ENCODE measurements around the gene IQSEC3.

The IQSEC3 gene

GRCh38 chr12:84056-84455 is 17.5 kb downstream of the IQSEC3 start:
- no peak for FAIRE-seq

DNA sequence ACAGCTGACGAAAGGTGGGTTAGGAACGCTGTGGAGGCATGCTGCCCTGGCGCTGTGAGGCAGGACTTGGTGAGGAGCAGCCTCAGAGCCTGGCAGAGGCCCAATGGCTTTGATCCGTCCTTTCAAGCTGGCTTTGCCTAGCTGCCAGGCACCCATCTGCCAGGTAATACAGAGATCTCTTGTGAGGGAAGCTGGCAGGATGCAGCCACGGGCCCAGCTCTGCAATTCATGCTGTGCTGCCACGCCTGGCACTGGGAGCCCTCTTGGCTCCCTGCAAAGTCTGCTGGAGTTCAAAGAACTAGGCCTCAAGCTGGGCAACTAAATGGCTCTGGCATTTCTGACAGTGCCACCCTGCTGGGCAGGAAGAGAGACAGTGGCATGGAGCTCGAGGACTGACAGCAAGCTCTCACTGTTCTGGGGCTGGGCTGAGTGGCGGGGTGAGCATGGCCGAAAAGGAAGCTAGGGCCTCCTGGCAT is 18.7 kb downstream of the IQSEC3 start:
- no peak for FAIRE-seq

DNA sequence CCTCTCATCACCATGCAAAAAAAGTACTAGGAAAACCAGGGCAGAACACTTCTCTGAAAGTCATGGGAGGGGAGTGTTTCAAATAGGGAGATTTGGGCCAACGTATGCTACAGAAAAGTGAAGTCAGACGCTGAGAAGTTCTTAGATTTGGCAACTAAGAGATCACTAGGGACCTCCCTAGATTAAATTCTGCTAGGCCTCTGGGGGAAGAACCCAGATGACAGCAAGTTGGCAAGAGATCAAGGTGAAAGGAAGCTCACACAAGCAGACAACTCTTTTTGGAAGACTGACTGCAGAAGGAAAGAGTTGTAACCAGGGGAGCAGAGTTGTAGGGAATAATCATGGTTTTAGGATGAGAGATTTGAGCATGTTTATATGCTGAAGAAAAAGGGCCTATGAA is 20.7 kb downstream of the IQSEC3 start:
- FAIRE-seq = no peak

DNA sequence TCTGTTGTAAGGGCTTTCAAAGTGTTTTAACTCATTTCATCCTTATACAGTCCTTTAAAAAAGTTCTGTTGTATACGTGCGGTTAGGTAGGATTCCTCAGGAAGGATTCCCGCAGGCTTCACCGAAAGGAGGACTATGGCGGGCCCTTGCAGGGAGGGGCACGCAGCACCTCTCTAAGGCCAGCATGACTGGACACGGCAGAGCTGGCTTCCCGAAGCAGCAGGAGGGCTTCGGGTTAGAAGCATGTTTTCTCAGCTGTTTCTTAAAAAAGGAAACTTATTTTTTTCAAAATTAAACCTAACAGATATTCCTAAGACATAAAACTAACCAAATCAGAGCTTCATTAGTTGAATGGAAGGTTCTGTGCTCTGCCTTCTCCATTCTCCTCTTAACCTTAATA is 21.3 kb downstream of the IQSEC3 start:
- no peak for FAIRE-seq

DNA sequence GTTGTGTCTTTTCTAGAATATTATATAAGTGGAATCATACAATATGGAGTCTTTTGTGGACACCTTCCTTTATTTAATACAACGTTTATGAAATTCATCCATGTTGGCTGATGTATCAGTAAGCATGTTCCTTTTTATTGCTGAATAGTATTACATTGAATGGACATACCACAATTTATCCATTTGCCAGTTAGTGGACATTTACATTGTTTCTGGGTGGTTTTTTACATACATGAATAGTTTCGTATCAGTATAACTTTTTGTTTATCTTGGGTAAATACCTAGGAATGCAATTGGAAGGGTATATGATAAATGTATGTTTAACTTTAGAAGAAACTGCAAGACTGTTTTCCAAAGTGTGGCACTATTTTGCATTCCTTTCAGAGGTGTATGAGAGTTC is 23.1 kb downstream of the IQSEC3 start:
- FAIRE-seq = no peak

GRCh38 chr12:91213-91612 is 24.6 kb downstream of the IQSEC3 start:
- FAIRE-seq = no peak

DNA sequence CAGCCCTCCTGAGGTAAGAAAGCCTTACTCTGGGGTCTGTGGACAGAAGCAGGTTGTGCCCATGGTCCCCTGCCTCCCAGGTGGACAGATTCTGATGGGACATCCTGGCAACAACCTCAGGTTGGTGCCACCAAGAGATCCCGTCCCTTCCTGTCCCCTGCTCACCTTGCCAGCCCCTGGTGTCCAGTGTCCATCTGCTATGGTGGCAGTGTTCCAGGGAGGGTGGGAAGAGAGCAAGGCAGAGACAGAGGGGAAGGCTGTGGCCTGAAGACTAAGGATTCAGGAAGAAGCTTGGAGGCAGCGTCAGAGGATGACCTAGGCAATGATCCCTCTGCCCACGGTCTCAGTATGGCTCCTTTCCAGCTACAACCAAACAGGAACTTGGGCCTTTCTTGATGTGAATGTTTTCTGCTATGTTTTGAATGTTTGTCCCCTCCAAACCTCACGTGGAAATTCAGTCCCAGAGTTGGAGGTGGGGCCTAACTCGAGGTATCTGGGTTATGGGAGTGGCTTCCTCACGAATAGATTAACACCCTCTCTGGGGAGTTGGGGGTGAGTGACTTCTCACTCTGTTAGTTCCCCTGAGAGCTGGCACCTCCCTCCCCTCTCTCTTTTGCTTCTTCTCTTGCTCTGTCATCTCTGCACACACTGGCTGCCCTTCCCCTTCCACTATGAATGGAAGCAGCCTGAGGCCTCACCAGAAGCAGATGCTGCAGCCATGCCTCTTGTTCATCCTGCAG is 26.9 kb downstream of the IQSEC3 start:
- FAIRE-seq = no peak

DNA sequence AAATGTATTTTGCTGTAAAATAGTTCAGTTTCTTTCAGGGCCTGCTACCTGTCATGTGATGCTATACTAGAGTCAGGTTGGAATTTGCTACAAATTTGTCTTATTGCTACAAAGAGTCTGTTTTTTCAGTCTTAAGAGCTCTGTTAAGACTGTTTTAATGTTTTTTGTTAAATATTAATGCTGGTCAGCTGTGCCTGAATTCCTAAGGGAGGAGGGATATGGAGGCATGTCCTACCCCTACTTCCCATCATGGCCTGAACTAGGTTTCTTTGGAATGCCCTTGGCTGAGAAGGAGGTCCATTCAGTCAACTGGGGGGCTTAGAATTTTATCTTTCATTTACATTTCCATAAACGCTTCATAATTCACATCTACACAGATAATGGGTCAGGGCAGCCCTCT is 30.0 kb downstream of the IQSEC3 start:
- FAIRE-seq = no peak

- FAIRE-seq = no peak
These were observed 32.4 kb downstream of the IQSEC3 start for GRCh38 chr12:98924-99352.

- no peak for FAIRE-seq
These were observed 33.0 kb downstream of the IQSEC3 start for GRCh38 chr12:99605-100004.

- no peak for FAIRE-seq
These were observed 35.7 kb downstream of the IQSEC3 start for GRCh38 chr12:101969-102878.

GRCh38 chr12:102879-103168 is 36.3 kb downstream of the IQSEC3 start:
- no peak for FAIRE-seq

- no peak for FAIRE-seq
These were observed 36.8 kb downstream of the IQSEC3 start for GRCh38 chr12:103169-103981.

DNA sequence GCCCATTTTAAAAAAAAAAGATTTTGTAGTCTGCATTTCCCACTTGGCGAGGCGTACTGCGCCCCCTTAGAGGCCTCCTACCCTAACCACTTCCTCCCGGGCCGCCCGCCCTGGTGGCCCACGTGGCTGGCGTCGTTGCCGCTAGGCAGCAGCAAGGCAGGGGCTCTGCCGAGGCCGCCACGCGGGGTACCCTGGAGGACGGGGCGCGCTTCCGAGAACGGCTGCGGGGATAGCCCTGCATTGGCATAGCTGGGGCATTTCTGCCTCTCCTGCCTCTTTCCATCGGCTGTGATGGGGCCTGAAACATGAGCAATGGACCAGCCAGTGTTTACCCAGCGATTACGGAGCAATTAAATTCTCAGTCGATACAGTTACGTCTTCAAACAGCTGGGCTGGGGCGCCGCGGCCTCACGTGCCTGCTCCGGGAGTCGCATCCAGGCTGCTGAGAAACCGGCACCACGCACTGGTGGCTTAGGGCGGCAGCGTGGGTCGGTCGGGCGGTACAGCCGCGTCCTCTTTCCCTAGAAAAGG is 38.0 kb downstream of the IQSEC3 start:
- FAIRE-seq = no peak

DNA sequence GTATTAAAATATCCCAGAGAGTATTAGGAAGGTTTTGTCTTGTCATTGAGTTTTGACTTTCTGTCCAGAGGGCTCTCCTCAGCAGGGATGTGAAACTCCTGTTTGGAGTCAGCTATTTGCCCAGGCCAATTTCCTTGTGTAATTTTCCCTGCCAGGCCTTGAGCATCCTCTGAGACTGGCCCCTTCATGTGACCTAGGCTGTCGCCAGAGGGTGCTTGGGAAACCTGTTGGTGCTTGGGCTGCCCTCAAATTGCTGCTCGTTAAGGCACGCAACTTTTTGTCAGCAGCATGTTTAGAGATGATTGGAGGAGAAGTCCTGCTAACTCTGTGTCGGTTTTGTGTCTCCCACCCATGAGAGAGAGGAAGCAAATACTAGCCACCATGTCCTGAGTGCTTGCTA is 39.1 kb downstream of the IQSEC3 start:
- FAIRE-seq = no peak

- FAIRE-seq = no peak
These were observed 39.6 kb downstream of the IQSEC3 start for GRCh38 chr12:106118-106591.

DNA sequence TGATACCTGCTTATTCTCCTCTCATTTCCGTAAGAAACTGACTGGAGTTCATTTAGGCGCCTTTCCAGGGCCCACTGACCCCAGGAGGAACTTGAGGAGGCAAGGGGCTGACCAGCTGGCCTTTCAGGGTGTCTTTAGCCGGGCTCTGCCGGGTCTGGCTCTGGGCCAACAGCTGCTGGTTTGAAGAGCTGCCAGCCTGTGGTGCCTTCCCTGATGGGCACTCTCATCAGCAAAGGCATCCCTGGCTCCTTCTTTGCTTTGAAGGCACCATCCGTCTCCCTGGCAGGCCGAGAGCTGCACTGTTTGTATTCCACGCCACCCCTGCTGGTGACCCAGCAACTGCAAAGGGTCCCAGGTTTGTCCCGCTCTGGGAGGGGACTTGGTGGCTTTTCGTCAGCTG is 42.0 kb downstream of the IQSEC3 start:
- no peak for FAIRE-seq

DNA sequence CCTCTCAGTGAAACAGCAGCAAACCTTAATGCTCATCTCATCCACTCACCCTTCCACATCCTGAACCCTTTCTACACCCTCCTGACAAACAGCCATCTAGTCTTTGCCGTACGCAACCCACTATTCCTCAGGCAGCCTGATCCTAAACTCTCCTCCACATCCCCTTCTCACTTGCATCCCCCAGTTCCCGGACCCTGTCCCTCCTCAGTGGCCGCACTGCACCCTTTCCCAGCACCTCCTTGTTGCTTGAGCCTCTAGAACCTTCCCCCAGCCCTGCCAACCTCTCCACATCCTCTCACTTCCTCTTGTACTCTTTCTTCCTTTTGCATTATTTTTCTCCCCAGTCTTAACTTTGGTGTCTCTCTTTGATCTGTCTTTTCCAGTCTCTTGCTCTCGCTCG is 42.9 kb downstream of the IQSEC3 start:
- no peak for FAIRE-seq

- no peak for FAIRE-seq
These were observed 43.3 kb downstream of the IQSEC3 start for GRCh38 chr12:109872-110271.

DNA sequence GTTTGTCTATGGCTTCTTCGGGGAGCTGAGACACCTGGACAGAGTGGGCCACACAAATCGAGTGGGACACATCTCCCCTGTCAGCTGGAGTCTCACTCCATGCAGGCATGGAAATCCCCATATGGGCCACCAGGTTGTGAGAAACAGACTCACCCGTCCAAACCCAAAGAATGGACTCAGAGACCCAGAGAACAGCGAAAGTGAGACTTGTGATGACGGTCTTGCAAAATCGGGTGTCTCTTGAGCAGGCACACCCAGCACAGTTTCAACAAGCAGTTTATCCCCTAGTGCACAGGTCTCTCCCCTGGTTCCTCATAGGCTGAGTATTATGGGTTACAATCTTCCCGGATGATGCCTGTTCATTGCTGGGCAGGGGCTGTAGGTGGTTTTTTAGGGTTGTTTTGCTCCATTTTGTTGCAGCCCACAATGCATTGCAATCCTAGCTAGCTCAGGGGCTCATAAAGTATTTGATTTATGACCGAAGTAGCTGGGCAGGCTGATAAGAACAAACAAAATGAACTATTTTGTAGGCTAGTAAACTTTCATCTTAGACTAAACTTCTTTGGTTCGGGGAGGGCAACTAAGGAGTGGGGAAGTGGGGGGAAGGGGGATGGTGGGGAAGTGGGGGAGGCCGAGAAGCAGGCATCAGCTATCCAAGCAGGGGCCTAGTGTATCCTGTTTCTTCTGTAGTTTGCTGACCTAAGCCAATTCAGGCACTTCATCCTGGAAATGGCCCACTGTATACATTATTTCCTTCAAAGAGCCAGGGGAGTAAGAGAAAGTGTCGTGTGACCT is 45.3 kb downstream of the IQSEC3 start:
- no peak for FAIRE-seq

DNA sequence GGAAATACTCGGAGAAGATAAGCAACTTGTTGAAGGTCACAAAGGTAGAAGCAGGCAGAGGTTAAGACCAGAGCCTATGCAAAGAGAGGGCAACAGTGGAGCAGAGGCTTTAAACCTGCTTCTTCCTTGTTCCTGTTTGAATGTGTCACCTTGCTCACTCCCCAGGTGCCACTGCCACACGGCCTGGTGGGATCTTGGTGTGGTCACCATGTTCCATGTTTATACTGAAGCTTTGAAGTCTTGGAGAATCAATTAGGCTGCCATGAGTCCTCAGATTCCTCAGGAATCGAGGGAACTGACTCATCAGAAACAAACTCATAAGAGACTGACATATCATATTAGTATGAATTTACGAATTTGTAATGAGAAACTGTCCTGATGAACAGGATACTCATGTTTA is 46.8 kb downstream of the IQSEC3 start:
- FAIRE-seq = no peak

DNA sequence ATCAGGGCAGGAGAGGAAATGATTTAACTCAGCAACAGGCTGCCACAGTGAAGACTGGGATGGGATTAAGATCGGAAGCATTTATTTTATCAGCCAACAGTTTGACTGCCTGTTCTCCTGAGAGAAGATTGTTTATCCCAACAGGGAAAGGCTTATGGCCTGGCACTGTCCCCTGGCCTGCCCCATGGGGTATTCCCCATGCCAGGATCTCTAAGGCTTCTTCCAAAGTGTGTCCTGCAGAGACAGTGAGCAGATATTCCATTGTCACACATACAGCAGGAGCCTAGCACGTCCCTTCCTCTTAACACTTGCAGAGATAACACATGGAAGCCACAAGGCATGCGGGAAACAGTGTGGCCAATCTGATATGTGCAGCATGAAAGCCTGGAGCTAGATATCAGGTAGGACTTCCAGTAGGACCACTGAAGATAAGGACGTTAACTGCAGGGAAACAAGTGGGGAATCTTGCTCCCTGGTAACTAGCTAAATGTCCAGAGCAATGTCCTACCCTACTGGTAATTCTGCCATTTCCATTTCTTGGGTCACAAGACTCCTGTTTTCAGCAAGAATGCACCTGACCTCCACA is 48.2 kb downstream of the IQSEC3 start:
- FAIRE-seq = no peak

All from islet of Langerhans (tissue), 1 donor.